ENCODE measurements around the gene TMEM132E. TPM values are rescaled to one million over a fixed set of nuclear protein-coding genes. Genes with fewer than 3 reads are reported as not detected.

TMEM132E gene
- total and polyA plus RNA-seq, 2 of the 4 experiments (the other 2 are of a cell fraction), result not detected

- no peak for TF ChIP-seq USF2 (IDR thresholded peaks at IDR 0.05; ENCODE audit: low read depth, low read length)
- H3K4me2 ChIP-seq (ENCODE audit: low read depth, low read length), result no peak overlapping the region
- no peak overlapping the region for H3K4me3 ChIP-seq (ENCODE audit: insufficient read depth, low read depth, low read length)
- peaks cover 23% of the 10 kb centered on the region for H3K27me3 ChIP-seq (ENCODE audit: control insufficient read depth, insufficient read depth, low read length)
- H4K20me1 ChIP-seq (ENCODE audit: insufficient read depth, low read length), result no peaks in the 10 kb centered on the region
- H4K8ac ChIP-seq (ENCODE audit: low read depth in 2 of 2, low read length in 2 of 2), result no peak overlapping the region
- H3K9me1 ChIP-seq (ENCODE audit: insufficient read depth, low read length), result no peaks in the 10 kb centered on the region
- H3K9ac ChIP-seq (ENCODE audit: low read depth, low read length), result no peak overlapping the region
- WGBS, 2 experiments (ENCODE audit: extremely low coverage in 2 of 2, insufficient read length in 1 of 2), result 41% methylated on average over 6 of the region's 12 CpGs; no CpG with 5 or more reads in 1 of the 2 experiments
- H3K27ac ChIP-seq (ENCODE audit: insufficient read depth, low read length), result no peak overlapping the region
- no peak overlapping the region for H3K18ac ChIP-seq (ENCODE audit: low read depth, low read length)
- H2AK5ac ChIP-seq (ENCODE audit: low read depth, low read length), result no peak overlapping the region
- no peak overlapping the region for H2AK9ac ChIP-seq (replicated peaks; ENCODE audit: low read depth, low read length, poor library complexity)
- POLR2A ChIA-PET (ENCODE audit: unreplicated experiment), result no interaction called here
- BruUV-seq (replicated peaks), result no TSS peak
- dilution Hi-C loops (cut with HindIII; ENCODE audit: low sequenced_read_pairs, unreplicated experiment), result no loop called here
- no peak overlapping the region for H2AFZ ChIP-seq (replicated peaks; ENCODE audit: low read length, poor library complexity)
- H3K14ac ChIP-seq (replicated peaks; ENCODE audit: low read depth, low read length), result no peak overlapping the region
- H3K79me1 ChIP-seq (ENCODE audit: low read depth in 1 of 2, low read length in 2 of 2), result no peaks in the 10 kb centered on the region
- DNase-seq (no peak), ATAC-seq (ENCODE audit: low read depth) (no peak)
- H3K56ac ChIP-seq (ENCODE audit: extremely low read depth, insufficient read depth, low read length), result no peak overlapping the region
- H4K5ac ChIP-seq (ENCODE audit: low read depth, low read length), result no peak overlapping the region
- no peak overlapping the region for H2BK15ac ChIP-seq (ENCODE audit: low read depth, low read length)
- H3K4ac ChIP-seq (ENCODE audit: low read depth, low read length), result no peak overlapping the region
- H4K91ac ChIP-seq (ENCODE audit: insufficient read depth, low read depth, low read length), result no peak overlapping the region
- CTCF ChIA-PET, result no interaction called here
- H3K36me3 ChIP-seq (ENCODE audit: control insufficient read depth, insufficient read depth, low read length), result no peaks in the 10 kb centered on the region
- in situ Hi-C loops (cut with MboI; ENCODE audit: low sequenced_read_pairs), result no loop called here
- no peaks in the 10 kb centered on the region for H3K9me3 ChIP-seq (ENCODE audit: control insufficient read depth, insufficient read depth, low read length)
- H2BK120ac ChIP-seq (ENCODE audit: low read depth, low read length), result no peak overlapping the region
- H3K4me1 ChIP-seq (ENCODE audit: control insufficient read depth, insufficient read depth, low read length), result no peaks in the 10 kb centered on the region
- no peak overlapping the region for H2BK5ac ChIP-seq (ENCODE audit: low read depth, low read length, poor library complexity, severe bottlenecking)
- intact Hi-C loops (cut with micrococcal nuclease), result no loop called here
- no peak overlapping the region for H3K23ac ChIP-seq (ENCODE audit: low read depth, low read length)
- no peak overlapping the region for H2BK20ac ChIP-seq (ENCODE audit: low read depth, low read length)
Measured at GRCh38 chr17:34623856-34624766, 44.7 kb downstream of the TMEM132E start.

Measured in IMR-90 (cell line).